SK-N-SH (cell line): Measurements from ENCODE around the gene ZNF444. TPM values are rescaled to one million over a fixed set of nuclear protein-coding genes. Genes with fewer than 3 reads are reported as not detected.

ENCODE experiments used
- CTCF ChIA-PET: fragments of 300-600, 350-600 bp; formaldehyde crosslinking; extraction: SDS; loops from one replicate; lab custom pipeline; 2021; lab: Yijun Ruan, JAX
- POLR2A ChIA-PET: fragments of 350-600 bp; sonication (Branson Sonifier 250); formaldehyde crosslinking; extraction: SDS; loops from one replicate; lab custom pipeline; 2020; ENCODE audit warnings: antibody characterized with exemption, inconsistent platforms; lab: Yijun Ruan, JAX
- DNase-seq: peaks from one replicate; pipeline ENCODE4 v3.0.0; 2012
- H2AFZ ChIP-seq: fragments of 200-600 bp; sonication (generic); 2 replicates; pipeline ENCODE4 v1.8.1; 2016; ENCODE audit warnings: antibody characterized with exemption, mild to moderate bottlenecking, low read depth
- H3F3A ChIP-seq: fragments of 200-600 bp; sonication (generic); replicated peaks from 2 replicates; pipeline ENCODE3; 2016; ENCODE audit warnings: antibody characterized with exemption, mild to moderate bottlenecking; ENCODE audit not compliant: insufficient read depth
- H3K27ac ChIP-seq, 2 experiments: fragments of 200-500 bp in 1 of 2; fragments of 200-600 bp in 1 of 2; sonication (Bioruptor generic) in 1 of 2; sonication (generic), shearing (Covaris generic) in 1 of 2; 2 replicates each; pipeline versions ENCODE4 v1.5.1 to v1.6.1; 2014 to 2016; ENCODE audit warnings: low read depth in 2 of 2, inconsistent platforms in 1 of 2, low read length in 1 of 2, mild to moderate bottlenecking in 1 of 2, mixed read lengths in 1 of 2
- H3K27me3 ChIP-seq: fragments of 200-600 bp; sonication (generic), shearing (Covaris generic); 2 replicates; pipeline ENCODE4 v1.6.1; 2016; ENCODE audit warnings: mixed run types; ENCODE audit not compliant: insufficient read depth
- H3K36me3 ChIP-seq, 2 experiments: fragments of 200-500 bp in 1 of 2; fragments of 200-600 bp in 1 of 2; sonication (Bioruptor generic) in 1 of 2; sonication (generic) in 1 of 2; replicated peaks in 1 of 2; 2 replicates each; pipeline versions ENCODE3 to v1.5.1; 2014 to 2016; ENCODE audit warnings: low read length in 1 of 2, mild to moderate bottlenecking in 1 of 2; ENCODE audit not compliant: insufficient read depth in 2 of 2, control insufficient read depth in 1 of 2
- H3K4me1 ChIP-seq, 2 experiments: fragments of 200-500 bp in 1 of 2; fragments of 200-600 bp in 1 of 2; sonication (Bioruptor generic) in 1 of 2; sonication (generic), shearing (Covaris generic) in 1 of 2; 2 replicates each; pipeline versions ENCODE4 v1.5.1 to v1.6.1; 2014 to 2016; ENCODE audit warnings: low read depth in 1 of 2, low read length in 1 of 2, mixed run types in 1 of 2; ENCODE audit not compliant: insufficient read depth in 2 of 2, control insufficient read depth in 1 of 2
- H3K4me2 ChIP-seq: fragments of 200-600 bp; sonication (generic), shearing (Covaris generic); 2 replicates; pipeline ENCODE4 v1.6.1; 2017; ENCODE audit warnings: mixed run types
- H3K4me3 ChIP-seq, 2 experiments: fragments of 200-500 bp in 1 of 2; fragments of 200-600 bp in 1 of 2; sonication (Bioruptor generic) in 1 of 2; sonication (generic), shearing (Covaris generic) in 1 of 2; 2 replicates each; pipeline versions ENCODE4 v1.5.1 to v1.8.1; 2014 to 2016; ENCODE audit warnings: low read depth in 2 of 2, inconsistent platforms in 1 of 2, low read length in 1 of 2, mild to moderate bottlenecking in 1 of 2, mixed read lengths in 1 of 2, moderate library complexity in 1 of 2
- H3K79me2 ChIP-seq: fragments of 200-600 bp; sonication (generic); 2 replicates; pipeline ENCODE4 v1.8.1; 2017; ENCODE audit warnings: mild to moderate bottlenecking; ENCODE audit not compliant: insufficient read depth
- H3K9ac ChIP-seq: fragments of 200-600 bp; sonication (generic); 2 replicates; pipeline ENCODE4 v1.6.1; 2017; ENCODE audit warnings: mixed run types
- H3K9me2 ChIP-seq: fragments of 200-600 bp; sonication (generic); 2 replicates; pipeline ENCODE4 v1.6.1; 2017; ENCODE audit warnings: mixed run types
- H3K9me3 ChIP-seq: fragments of 200-600 bp; sonication (generic); 2 replicates; pipeline ENCODE4 v1.6.1; 2017; ENCODE audit warnings: mixed run types, mild to moderate bottlenecking, moderate library complexity
- H4K20me1 ChIP-seq: fragments of 200-600 bp; sonication (generic); 2 replicates; pipeline ENCODE4 v1.6.1; 2017; ENCODE audit warnings: mild to moderate bottlenecking, mixed run types; ENCODE audit not compliant: insufficient read depth
- CHD2 ChIP-seq: fragments of 150-350 bp; IDR thresholded peaks from 2 replicates; pipeline ENCODE4 v1.6.1; 2018; ENCODE audit warnings: low read length; ENCODE audit not compliant: partially characterized antibody
- ELF1 ChIP-seq: IDR thresholded peaks from 2 replicates; pipeline ENCODE4 v1.4.0; 2012
- EZH2phosphoT487 ChIP-seq: fragments of 200-600 bp; sonication (generic); IDR thresholded peaks from 2 replicates; pipeline ENCODE4 v1.6.1; 2017; ENCODE audit warnings: low read depth, mixed run types, mild to moderate bottlenecking, antibody characterized with exemption, moderate library complexity, borderline replicate concordance
- GATA2 ChIP-seq: sonication (generic); formaldehyde crosslinking; IDR thresholded peaks from 2 replicates; pipeline ENCODE4 v1.5.0; 2020; ENCODE audit warnings: mild to moderate bottlenecking, missing genetic modification reagents
- MXI1 ChIP-seq: IDR thresholded peaks from 2 replicates; pipeline ENCODE4 v1.6.1; 2012; ENCODE audit warnings: mild to moderate bottlenecking, low read depth, low read length, improper control_type of control experiment
- NRF1 ChIP-seq: IDR thresholded peaks from 2 replicates; pipeline ENCODE4 v1.6.1; 2012; ENCODE audit warnings: low read depth, mild to moderate bottlenecking, low read length
- RFX5 ChIP-seq: IDR thresholded peaks from 2 replicates; pipeline ENCODE4 v1.6.1; 2012; ENCODE audit warnings: mild to moderate bottlenecking, improper control_type of control experiment, low read length
- SIN3A ChIP-seq: IDR thresholded peaks from 2 replicates; pipeline ENCODE4 v1.6.1; 2012; ENCODE audit warnings: low read depth, mild to moderate bottlenecking, low read length, moderate library complexity, borderline replicate concordance
- SMC3 ChIP-seq: IDR thresholded peaks from 2 replicates; pipeline ENCODE4 v1.6.1; 2012; ENCODE audit warnings: low read depth, low read length, improper control_type of control experiment
- TEAD4 ChIP-seq: IDR thresholded peaks from 2 replicates; pipeline ENCODE4 v1.4.0; 2012; ENCODE audit warnings: mild to moderate bottlenecking, borderline replicate concordance; ENCODE audit not compliant: insufficient read depth
- WGBS: methylation state at CpG from one replicate; pipeline ENCODE4 v1.1.6; 2017; ENCODE audit warnings: low lambda C conversion rate; 5-methylcytosine and 5-hydroxymethylcytosine counted together
- polyA plus RNA-seq, 3 experiments: library from polyadenylated mRNA; depleted of rRNA; stranded (reverse); fragments of >200 nt; gene quantifications; 2 replicates each; pipeline ENCODE4 v1.2.3, GENCODE V29; 2012
- TF ChIP-seq, protein P1 (sequence below): IDR thresholded peaks from 2 replicates; pipeline ENCODE4 v1.4.0; 2012; ENCODE audit warnings: low read depth, borderline replicate concordance
- TF ChIP-seq, protein P2 (sequence below): fragments of 150-350 bp; IDR thresholded peaks from 2 replicates; pipeline ENCODE4 v1.6.1; 2017; ENCODE audit warnings: antibody characterized with exemption, low read length, low read depth, borderline replicate concordance
- TF ChIP-seq, protein P3 (sequence below): IDR thresholded peaks from 2 replicates; pipeline ENCODE4 v1.4.0; 2012; ENCODE audit warnings: low read depth
- TF ChIP-seq, protein P4 (sequence below): IDR thresholded peaks from 2 replicates; pipeline ENCODE4 v1.6.1; 2012; ENCODE audit warnings: mild to moderate bottlenecking, low read depth, low read length, moderate library complexity
- TF ChIP-seq, protein P5 (sequence below): fragments of 200-600 bp; sonication (generic); IDR thresholded peaks from 2 replicates; pipeline ENCODE4 v1.6.1; 2017; ENCODE audit warnings: antibody characterized with exemption, mild to moderate bottlenecking, moderate library complexity

The ZNF444 gene
- polyA plus RNA-seq, 1 of the 3 experiments (the other 2 are of a cell fraction), result 23.2 TPM

DNA sequence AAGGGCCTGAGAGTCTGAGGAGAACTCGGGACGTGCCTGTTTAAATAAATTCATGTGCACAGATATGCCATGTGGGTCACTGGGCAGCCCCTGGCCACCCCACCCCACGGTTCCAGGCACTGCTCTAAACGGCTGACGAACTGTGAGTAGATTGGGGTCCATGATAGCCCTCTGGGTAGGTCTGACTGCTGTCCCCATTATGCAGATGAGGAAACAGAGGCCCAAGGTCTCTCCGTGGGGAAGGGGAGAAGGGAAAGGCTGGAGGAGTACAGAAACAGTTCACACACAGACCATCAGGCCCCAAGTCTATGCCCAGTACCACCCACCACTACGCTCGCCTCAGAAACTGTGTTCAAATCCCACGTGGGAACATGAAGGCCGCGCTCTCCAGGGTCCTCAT is 34.1 kb upstream of the ZNF444 start (continued):
- TF ChIP-seq, protein P1, sequence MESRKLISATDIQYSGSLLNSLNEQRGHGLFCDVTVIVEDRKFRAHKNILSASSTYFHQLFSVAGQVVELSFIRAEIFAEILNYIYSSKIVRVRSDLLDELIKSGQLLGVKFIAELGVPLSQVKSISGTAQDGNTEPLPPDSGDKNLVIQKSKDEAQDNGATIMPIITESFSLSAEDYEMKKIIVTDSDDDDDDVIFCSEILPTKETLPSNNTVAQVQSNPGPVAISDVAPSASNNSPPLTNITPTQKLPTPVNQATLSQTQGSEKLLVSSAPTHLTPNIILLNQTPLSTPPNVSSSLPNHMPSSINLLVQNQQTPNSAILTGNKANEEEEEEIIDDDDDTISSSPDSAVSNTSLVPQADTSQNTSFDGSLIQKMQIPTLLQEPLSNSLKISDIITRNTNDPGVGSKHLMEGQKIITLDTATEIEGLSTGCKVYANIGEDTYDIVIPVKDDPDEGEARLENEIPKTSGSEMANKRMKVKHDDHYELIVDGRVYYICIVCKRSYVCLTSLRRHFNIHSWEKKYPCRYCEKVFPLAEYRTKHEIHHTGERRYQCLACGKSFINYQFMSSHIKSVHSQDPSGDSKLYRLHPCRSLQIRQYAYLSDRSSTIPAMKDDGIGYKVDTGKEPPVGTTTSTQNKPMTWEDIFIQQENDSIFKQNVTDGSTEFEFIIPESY, result no peak
- TF ChIP-seq NRF1, result no peak
- TF ChIP-seq TEAD4, result no peak
- TF ChIP-seq SMC3, result no peak
- TF ChIP-seq RFX5, result no peak

DNA sequence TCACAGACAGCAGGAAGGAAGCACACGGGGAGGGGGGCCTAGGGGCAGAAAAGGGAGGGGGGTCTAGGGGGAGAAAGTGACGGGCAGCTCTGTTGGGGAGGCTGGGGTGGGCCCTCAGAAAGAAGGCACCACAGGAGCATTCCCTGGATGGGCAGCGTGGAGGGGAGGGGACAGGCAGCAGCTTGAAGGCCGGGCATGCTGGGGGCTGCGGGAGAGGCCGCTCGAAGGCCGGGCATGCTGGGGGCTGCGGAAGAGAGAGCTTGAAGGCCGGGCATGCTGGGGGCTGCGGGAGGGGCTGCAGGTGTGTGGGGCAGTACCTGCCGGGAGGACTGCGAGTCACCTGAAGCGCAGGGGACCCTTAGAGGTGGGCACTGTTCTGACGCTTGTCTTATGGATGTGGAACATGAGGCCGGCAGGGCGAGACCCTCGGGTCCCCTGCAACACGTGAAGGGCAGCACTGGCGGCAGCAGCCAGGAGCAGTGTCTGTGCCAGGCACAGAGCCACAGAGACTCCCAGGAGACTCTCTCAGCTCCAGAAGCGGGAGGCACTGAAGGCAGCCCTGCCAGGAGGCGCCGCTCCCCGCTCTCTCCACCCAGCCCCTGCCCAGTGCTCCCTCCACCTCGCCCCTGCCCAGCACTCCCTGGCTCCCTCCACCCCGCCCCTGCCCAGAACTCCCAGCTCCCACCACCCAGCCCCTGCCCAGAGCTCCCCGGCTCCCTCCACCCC is 33.3 kb upstream of the ZNF444 start:
- H3K9me3 ChIP-seq, result no peaks in the 10 kb centered on the region
- H2AFZ ChIP-seq, result no peak overlapping the region
- no peak overlapping the region for H3K9ac ChIP-seq
- 96% methylated on average over 15 of the region's 27 CpGs for WGBS
- H3K9me2 ChIP-seq, result no peaks in the 10 kb centered on the region
- TF ChIP-seq ELF1, result no peak
- no peak for TF ChIP-seq EZH2phosphoT487
- TF ChIP-seq SIN3A, result no peak
- TF ChIP-seq CHD2, result no peak
- TF ChIP-seq NRF1, result no peak
- TF ChIP-seq, protein P2, sequence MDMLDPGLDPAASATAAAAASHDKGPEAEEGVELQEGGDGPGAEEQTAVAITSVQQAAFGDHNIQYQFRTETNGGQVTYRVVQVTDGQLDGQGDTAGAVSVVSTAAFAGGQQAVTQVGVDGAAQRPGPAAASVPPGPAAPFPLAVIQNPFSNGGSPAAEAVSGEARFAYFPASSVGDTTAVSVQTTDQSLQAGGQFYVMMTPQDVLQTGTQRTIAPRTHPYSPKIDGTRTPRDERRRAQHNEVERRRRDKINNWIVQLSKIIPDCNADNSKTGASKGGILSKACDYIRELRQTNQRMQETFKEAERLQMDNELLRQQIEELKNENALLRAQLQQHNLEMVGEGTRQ, result no peak
- no peak for TF ChIP-seq MXI1
- no peak for TF ChIP-seq TEAD4
- no peak for TF ChIP-seq GATA2
- TF ChIP-seq, protein P3, sequence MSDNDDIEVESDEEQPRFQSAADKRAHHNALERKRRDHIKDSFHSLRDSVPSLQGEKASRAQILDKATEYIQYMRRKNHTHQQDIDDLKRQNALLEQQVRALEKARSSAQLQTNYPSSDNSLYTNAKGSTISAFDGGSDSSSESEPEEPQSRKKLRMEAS, result no peak
- TF ChIP-seq, protein P4, sequence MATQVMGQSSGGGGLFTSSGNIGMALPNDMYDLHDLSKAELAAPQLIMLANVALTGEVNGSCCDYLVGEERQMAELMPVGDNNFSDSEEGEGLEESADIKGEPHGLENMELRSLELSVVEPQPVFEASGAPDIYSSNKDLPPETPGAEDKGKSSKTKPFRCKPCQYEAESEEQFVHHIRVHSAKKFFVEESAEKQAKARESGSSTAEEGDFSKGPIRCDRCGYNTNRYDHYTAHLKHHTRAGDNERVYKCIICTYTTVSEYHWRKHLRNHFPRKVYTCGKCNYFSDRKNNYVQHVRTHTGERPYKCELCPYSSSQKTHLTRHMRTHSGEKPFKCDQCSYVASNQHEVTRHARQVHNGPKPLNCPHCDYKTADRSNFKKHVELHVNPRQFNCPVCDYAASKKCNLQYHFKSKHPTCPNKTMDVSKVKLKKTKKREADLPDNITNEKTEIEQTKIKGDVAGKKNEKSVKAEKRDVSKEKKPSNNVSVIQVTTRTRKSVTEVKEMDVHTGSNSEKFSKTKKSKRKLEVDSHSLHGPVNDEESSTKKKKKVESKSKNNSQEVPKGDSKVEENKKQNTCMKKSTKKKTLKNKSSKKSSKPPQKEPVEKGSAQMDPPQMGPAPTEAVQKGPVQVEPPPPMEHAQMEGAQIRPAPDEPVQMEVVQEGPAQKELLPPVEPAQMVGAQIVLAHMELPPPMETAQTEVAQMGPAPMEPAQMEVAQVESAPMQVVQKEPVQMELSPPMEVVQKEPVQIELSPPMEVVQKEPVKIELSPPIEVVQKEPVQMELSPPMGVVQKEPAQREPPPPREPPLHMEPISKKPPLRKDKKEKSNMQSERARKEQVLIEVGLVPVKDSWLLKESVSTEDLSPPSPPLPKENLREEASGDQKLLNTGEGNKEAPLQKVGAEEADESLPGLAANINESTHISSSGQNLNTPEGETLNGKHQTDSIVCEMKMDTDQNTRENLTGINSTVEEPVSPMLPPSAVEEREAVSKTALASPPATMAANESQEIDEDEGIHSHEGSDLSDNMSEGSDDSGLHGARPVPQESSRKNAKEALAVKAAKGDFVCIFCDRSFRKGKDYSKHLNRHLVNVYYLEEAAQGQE, result no peak
- TF ChIP-seq, protein P5, sequence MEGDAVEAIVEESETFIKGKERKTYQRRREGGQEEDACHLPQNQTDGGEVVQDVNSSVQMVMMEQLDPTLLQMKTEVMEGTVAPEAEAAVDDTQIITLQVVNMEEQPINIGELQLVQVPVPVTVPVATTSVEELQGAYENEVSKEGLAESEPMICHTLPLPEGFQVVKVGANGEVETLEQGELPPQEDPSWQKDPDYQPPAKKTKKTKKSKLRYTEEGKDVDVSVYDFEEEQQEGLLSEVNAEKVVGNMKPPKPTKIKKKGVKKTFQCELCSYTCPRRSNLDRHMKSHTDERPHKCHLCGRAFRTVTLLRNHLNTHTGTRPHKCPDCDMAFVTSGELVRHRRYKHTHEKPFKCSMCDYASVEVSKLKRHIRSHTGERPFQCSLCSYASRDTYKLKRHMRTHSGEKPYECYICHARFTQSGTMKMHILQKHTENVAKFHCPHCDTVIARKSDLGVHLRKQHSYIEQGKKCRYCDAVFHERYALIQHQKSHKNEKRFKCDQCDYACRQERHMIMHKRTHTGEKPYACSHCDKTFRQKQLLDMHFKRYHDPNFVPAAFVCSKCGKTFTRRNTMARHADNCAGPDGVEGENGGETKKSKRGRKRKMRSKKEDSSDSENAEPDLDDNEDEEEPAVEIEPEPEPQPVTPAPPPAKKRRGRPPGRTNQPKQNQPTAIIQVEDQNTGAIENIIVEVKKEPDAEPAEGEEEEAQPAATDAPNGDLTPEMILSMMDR, result no peak
- no peak for TF ChIP-seq SMC3
- peaks cover 86% of the 10 kb centered on the region for H3K79me2 ChIP-seq
- H3K27ac ChIP-seq, result no peak overlapping the region
- no peak for DNase-seq
- H3K27me3 ChIP-seq, result no peaks in the 10 kb centered on the region
- H3K4me3 ChIP-seq, result no peak overlapping the region
- H3K4me2 ChIP-seq, result no peak overlapping the region
- peaks cover 5 to 25% of the 10 kb centered on the region in 2 experiments; a peak in 2 of 4 replicates for H3K4me1 ChIP-seq
- ChIA-PET CTCF (interaction anchor here (0.6 to 3.1 kb wide), 4 partner anchors 27 to 199 kb away, joined by 3 to 11 read pairs (median 5); no protein-coding TSS in a partner anchor), POLR2A (no interaction called here)
- peaks cover 0 to 9% of the 10 kb centered on the region in 2 experiments for H3K36me3 ChIP-seq
- H3F3A ChIP-seq, result no peaks in the 10 kb centered on the region
- H4K20me1 ChIP-seq, result peaks cover 91% of the 10 kb centered on the region
